Measurements from ENCODE around the gene LATS2. TPM values are rescaled to one million over a fixed set of nuclear protein-coding genes. Genes with fewer than 3 reads are reported as not detected.

The LATS2 gene
- total RNA-seq, 4 donors from 2014 or later = 7.7 to 18.9 (median 10.7) TPM

DNA sequence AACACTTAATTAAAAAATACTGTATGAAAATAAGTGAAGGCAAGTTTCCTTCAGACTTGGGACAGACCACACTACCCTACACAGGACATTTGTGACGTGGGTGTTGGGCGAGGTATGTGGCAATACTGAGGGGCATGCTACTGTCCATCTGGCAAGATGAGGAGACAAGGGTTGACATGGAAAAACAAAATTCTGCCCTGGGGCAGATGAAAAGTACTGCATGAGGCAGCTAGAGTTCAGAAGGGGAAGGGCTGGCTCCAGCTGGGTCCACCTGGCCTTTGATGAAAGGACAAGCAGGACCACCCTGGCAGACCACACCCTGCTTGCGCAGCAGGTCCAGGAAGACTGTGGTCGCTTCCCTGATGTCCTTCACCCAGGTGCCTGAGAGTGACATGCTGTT, 43.2 kb downstream of the LATS2 start:
- intact Hi-C loops (cut with DNase I) = no loop called here
- H3K36me3 ChIP-seq = no peaks in the 10 kb centered on the region
- TF ChIP-seq, protein P1, sequence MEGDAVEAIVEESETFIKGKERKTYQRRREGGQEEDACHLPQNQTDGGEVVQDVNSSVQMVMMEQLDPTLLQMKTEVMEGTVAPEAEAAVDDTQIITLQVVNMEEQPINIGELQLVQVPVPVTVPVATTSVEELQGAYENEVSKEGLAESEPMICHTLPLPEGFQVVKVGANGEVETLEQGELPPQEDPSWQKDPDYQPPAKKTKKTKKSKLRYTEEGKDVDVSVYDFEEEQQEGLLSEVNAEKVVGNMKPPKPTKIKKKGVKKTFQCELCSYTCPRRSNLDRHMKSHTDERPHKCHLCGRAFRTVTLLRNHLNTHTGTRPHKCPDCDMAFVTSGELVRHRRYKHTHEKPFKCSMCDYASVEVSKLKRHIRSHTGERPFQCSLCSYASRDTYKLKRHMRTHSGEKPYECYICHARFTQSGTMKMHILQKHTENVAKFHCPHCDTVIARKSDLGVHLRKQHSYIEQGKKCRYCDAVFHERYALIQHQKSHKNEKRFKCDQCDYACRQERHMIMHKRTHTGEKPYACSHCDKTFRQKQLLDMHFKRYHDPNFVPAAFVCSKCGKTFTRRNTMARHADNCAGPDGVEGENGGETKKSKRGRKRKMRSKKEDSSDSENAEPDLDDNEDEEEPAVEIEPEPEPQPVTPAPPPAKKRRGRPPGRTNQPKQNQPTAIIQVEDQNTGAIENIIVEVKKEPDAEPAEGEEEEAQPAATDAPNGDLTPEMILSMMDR (IDR thresholded peaks at IDR 0.05) = no peak
- TF ChIP-seq POLR2A (IDR thresholded peaks at IDR 0.05) = no peak
- peak overlapping the region in 3 of 4 donors; percentile 6 to 69 (median 33) for H3K27ac ChIP-seq
- DNase-seq = no peak
- WGBS, 2 donors = 88 to 89% methylated on average over 4 of the region's 4 CpGs
- H3K4me1 ChIP-seq = peaks cover 0 to 91% (median 44%) of the 10 kb centered on the region in 3 donors
- H3K4me3 ChIP-seq = no peak overlapping the region
- no peaks in the 10 kb centered on the region for H3K9me3 ChIP-seq
- H3K27me3 ChIP-seq = no peaks in the 10 kb centered on the region

DNA sequence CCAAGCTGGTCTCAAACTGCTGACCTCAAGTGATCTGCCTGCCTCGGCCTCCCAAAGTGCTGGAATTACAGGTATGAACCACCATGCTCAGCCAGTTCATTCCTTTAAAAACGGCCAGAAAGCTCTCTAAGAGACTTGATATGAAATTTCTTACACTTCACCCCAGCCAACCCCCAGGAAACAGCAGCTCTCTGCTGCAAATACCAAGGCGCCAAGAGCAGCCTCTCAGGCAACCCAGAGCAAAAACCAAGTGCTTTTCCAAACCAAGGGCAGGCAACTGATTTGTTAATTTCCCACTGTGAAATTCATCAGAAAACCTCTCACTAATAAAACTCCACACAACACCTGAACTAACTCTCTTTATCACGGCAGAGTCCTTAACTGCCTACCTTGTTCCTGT, 44.9 kb downstream of the LATS2 start:
- TF ChIP-seq POLR2A (IDR thresholded peaks at IDR 0.05) = no peak
- TF ChIP-seq, protein P1 (IDR thresholded peaks at IDR 0.05) = no peak
- H3K4me1 ChIP-seq = peaks cover 0 to 91% (median 34%) of the 10 kb centered on the region in 3 donors
- H3K27me3 ChIP-seq = no peaks in the 10 kb centered on the region
- H3K36me3 ChIP-seq = no peaks in the 10 kb centered on the region
- WGBS, 2 donors = 85 to 92% methylated on average over 3 to 4 of the region's 4 CpGs
- H3K4me3 ChIP-seq = no peak overlapping the region
- H3K9me3 ChIP-seq = no peaks in the 10 kb centered on the region
- intact Hi-C loops (cut with DNase I) = no loop called here
- DNase-seq = no peak
- peak overlapping the region in 2 of 4 donors; percentile 50 to 65 for H3K27ac ChIP-seq

DNA sequence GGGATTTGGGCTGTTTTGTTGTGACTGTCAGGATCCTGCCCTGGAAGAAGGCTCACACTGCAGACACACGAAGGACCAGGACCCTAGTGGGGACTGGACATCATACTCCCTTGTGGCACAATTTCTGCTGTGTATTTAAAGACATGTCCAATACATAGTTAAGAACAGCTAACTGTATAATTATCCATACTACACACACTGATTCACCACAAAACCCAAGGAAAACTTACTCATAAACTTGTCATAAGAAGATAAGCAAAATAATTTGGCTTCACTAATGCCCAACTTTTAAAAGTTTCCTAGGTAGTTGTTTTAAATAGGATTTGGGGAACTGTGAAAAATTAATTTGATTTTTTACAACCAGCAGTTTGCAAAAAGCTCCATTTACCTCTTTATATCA, 46.1 kb downstream of the LATS2 start:
- Histone ChIP-seq H3K36me3 (no peaks in the 10 kb centered on the region), H3K27me3 (no peaks in the 10 kb centered on the region), H3K4me1 (peaks cover 0 to 93% (median 39%) of the 10 kb centered on the region in 3 donors), H3K9me3 (no peaks in the 10 kb centered on the region), H3K27ac (peak overlapping the region in 3 of 4 donors; percentile 19 to 60 (median 39)), H3K4me3 (no peak overlapping the region)
- intact Hi-C loops (cut with DNase I) = no loop called here
- 57 to 80% methylated on average over 1 of the region's 1 CpG for WGBS, 2 donors
- TF ChIP-seq POLR2A (IDR thresholded peaks at IDR 0.05) = no peak
- TF ChIP-seq, protein P1 (IDR thresholded peaks at IDR 0.05) = no peak
- no peak for DNase-seq

DNA sequence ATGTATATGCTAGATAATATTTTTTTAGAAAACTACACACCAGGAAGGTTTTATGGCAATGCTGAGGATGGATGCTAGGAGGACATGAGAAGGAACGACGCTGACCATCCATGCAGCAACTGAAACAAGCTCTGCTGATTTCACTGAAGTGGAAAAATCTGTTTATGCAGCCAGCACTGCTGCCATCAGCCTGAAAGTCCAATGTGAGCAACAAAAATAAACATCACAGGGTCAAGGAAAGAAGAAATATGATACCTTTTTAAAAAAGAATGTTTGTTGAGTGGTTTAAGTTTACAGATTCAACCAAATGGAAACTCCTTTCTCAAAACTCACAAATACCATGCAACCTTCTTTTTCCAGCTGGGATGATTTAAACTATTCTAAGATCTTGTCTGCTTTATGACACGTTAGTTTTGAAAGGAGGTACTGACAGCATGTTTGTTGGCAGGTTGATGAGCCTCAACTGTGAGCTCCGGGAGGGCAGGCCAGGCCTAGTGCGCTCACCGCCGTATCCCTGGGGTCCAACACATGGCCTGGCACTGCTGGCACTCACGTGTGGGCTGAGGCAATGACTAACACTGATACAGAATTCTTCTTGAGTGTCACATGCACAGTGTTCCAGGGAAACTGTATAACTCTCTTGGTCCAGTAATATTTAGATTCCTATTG, 46.8 kb downstream of the LATS2 start:
- Histone ChIP-seq H3K4me1 (peaks cover 0 to 87% (median 39%) of the 10 kb centered on the region in 3 donors), H3K27me3 (no peaks in the 10 kb centered on the region), H3K36me3 (no peaks in the 10 kb centered on the region), H3K27ac (peak overlapping the region in 3 of 4 donors; percentile 19 to 60 (median 39)), H3K4me3 (no peak overlapping the region), H3K9me3 (no peaks in the 10 kb centered on the region)
- TF ChIP-seq, protein P1 (IDR thresholded peaks at IDR 0.05) = no peak
- no peak for TF ChIP-seq POLR2A (IDR thresholded peaks at IDR 0.05)
- 55 to 66% methylated on average over 6 to 8 of the region's 8 CpGs for WGBS, 2 donors
- no peak for DNase-seq
- intact Hi-C loops (cut with DNase I) = no loop called here

DNA sequence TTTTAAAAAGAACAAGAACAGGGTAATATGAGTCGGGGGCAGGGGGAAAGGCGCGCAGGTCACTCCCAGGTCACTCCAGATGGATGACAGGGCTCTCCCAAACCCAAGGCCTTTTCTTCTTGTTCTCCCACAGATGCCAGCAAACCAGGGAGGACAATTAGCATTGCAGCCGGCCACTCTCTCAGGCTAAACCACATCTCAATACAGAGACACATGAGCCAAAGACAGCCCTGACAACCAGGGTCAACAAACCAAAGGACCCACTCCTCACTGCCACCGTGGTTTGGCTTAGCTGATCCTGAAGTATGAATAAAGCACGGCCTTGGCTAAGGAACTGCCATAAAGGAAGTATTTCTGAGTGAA, 47.3 kb downstream of the LATS2 start:
- intact Hi-C loops (cut with DNase I) = no loop called here
- Histone ChIP-seq H3K4me3 (no peak overlapping the region), H3K9me3 (no peaks in the 10 kb centered on the region), H3K36me3 (no peaks in the 10 kb centered on the region), H3K4me1 (peaks cover 0 to 88% (median 39%) of the 10 kb centered on the region in 3 donors), H3K27me3 (no peaks in the 10 kb centered on the region), H3K27ac (peak overlapping the region in 1 of 4 donors; percentile 39)
- WGBS, 2 donors = 78 to 82% methylated on average over 4 to 6 of the region's 6 CpGs
- no peak for DNase-seq
- no peak for TF ChIP-seq POLR2A (IDR thresholded peaks at IDR 0.05)
- TF ChIP-seq, protein P1 (IDR thresholded peaks at IDR 0.05) = no peak

Measured in esophagus squamous epithelium (tissue), 5 donors.